Stimulated activated effector memory CD8-positive, alpha-beta T cell treated with anti-CD3 and anti-CD28 coated beads, Interleukin-12 subunit alpha, Interleukin-12 subunit beta, amount 100 ng/mL, for 72 hours (primary cell): ENCODE data around the gene RASA2.
"Not testable (repeated sequence)": the region's sequence is repeated elsewhere in the genome, so short reads cannot be mapped to it uniquely, and the experiment has no call there.

Source experiments
- ATAC-seq: fragments of 150-1000 bp; cut with Tn5 transposase; 2 replicates; pipeline ENCODE4 v1.10.0; 2021
- DNase-seq, 2 donors: peaks; one replicate each; pipeline ENCODE4 v3.0.0; 2021 to 2022; ENCODE audit warnings: low spot score in 2 of 2
- H3K27ac Mint-ChIP-seq: one replicate; pipeline ENCODE4 v1.8.0; 2022; ENCODE audit warnings: mild to moderate bottlenecking, mixed read lengths
- H3K36me3 Mint-ChIP-seq: one replicate; pipeline ENCODE4 v1.8.0; 2022; ENCODE audit warnings: mild to moderate bottlenecking, mixed read lengths
- H3K4me1 Mint-ChIP-seq: one replicate; pipeline ENCODE4 v1.8.0; 2022; ENCODE audit warnings: mixed read lengths
- H3K4me3 Mint-ChIP-seq: one replicate; pipeline ENCODE4 v1.8.0; 2022; ENCODE audit warnings: mild to moderate bottlenecking, mixed read lengths
- H3K9me3 Mint-ChIP-seq: one replicate; pipeline ENCODE4 v1.8.0; 2022; ENCODE audit warnings: mixed read lengths

RASA2 gene

GRCh38 chr3:141602706-141603105, 115.9 kb downstream of the RASA2 start:
- DNase-seq (no peak), ATAC-seq (no peak)
- Mint-ChIP-seq H3K9me3 (peaks cover 2% of the 10 kb centered on the region), H3K4me3 (no peak overlapping the region), H3K4me1 (peaks cover 10% of the 10 kb centered on the region), H3K36me3 (peaks cover 64% of the 10 kb centered on the region), H3K27ac (peak overlapping the region; percentile 37)

DNA sequence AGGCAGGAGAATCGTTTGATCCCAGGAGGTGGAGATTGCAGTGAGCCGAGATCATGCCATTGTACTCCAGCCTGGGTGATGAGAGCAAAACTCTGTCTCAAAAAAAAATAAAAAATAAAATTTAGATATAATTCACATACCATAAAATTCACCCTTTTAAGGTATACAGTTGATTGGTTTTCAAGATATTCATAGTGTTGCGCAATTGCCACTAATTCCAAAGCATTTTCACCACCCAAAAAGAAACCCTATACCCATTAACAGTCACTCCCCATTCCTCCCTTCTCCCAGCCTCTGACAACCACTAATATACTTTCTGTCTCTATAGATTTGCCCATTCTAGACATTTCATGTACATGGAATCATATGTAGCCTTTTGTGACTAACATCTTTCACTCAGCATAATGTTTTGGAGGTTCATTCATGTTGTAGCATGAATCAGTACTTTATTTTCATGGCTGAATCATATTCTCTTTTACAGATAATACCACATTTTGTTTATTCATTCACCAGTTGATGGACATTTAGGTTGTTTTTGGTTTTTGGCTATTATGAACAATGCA, 116.7 kb downstream of the RASA2 start:
- H3K9me3 Mint-ChIP-seq = peaks cover 2% of the 10 kb centered on the region
- H3K27ac Mint-ChIP-seq = no peak overlapping the region
- no peak overlapping the region for H3K4me3 Mint-ChIP-seq
- no peak for DNase-seq
- peak; percentile 82 for ATAC-seq
- peaks cover 10% of the 10 kb centered on the region for H3K4me1 Mint-ChIP-seq
- peaks cover 67% of the 10 kb centered on the region for H3K36me3 Mint-ChIP-seq

GRCh38 chr3:141605883-141606282, 119.1 kb downstream of the RASA2 start:
- no peak for DNase-seq
- Mint-ChIP-seq H3K4me3 (no peak overlapping the region), H3K27ac (peak overlapping the region; percentile 15), H3K36me3 (peaks cover 67% of the 10 kb centered on the region), H3K9me3 (no peaks in the 10 kb centered on the region), H3K4me1 (peaks cover 10% of the 10 kb centered on the region)
- no peak for ATAC-seq

DNA sequence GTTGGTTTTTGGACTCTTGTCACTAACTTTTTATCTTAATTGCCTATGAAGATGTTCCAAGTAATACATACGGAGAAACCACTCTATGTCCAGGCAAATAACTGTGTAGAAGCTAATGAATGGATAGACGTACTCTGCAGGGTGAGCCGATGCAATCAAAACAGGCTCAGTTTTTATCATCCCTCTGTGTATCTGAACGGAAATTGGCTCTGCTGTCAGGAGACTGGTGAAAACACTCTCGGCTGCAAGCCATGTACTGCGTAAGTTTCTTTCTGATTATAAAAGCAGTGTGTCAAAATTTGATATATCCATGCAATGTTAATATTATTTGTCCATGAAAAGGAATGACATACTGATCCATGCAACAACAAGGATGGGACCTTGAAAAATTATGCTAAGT, 121.6 kb downstream of the RASA2 start:
- Mint-ChIP-seq H3K4me3 (no peak overlapping the region), H3K9me3 (no peaks in the 10 kb centered on the region), H3K27ac (no peak overlapping the region), H3K4me1 (peaks cover 10% of the 10 kb centered on the region), H3K36me3 (peaks cover 87% of the 10 kb centered on the region)
- no peak for ATAC-seq
- DNase-seq = no peak

- peak overlapping the region; percentile 56 for H3K27ac Mint-ChIP-seq
These were observed 124.1 kb downstream of the RASA2 start for GRCh38 chr3:141610939-141611338.

GRCh38 chr3:141618103-141618910, 131.5 kb downstream of the RASA2 start:
- Mint-ChIP-seq H3K36me3 (peaks cover 50% of the 10 kb centered on the region), H3K4me3 (no peak overlapping the region), H3K4me1 (peaks cover 6% of the 10 kb centered on the region), H3K9me3 (no peaks in the 10 kb centered on the region), H3K27ac (peak overlapping the region; percentile 13)
- no peak for DNase-seq
- no peak for ATAC-seq

More at GRCh38 chr3:141610939-141611338, 124.1 kb downstream of the RASA2 start:
- H3K36me3 Mint-ChIP-seq = peaks cover 100% of the 10 kb centered on the region
- no peak for DNase-seq
- H3K4me1 Mint-ChIP-seq = peaks cover 2% of the 10 kb centered on the region
- no peak for ATAC-seq
- no peaks in the 10 kb centered on the region for H3K9me3 Mint-ChIP-seq
- H3K4me3 Mint-ChIP-seq = no peak overlapping the region

DNA sequence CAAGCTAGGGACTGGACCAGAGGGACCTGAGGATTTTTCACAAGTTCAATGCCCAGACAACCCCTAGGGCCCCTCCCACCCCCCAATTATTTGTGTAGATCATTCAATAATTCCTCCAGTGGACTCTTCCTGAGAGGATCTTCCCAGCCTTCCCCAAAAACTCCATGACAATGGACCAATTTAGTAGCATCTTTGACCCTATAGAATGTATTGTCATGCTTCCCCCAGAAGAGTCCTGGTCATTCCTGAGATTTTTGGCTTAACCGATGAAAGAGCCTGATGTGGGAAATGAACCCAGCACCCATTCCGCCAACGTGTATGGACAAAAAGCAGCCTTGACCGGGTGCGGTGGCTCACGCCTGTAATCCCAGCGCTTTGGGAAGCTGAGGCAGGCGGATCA, 132.1 kb downstream of the RASA2 start:
- DNase-seq (no peak), ATAC-seq (no peak)
- H3K36me3 Mint-ChIP-seq = peaks cover 44% of the 10 kb centered on the region
- no peaks in the 10 kb centered on the region for H3K9me3 Mint-ChIP-seq
- H3K27ac Mint-ChIP-seq = no peak overlapping the region
- H3K4me1 Mint-ChIP-seq = peaks cover 6% of the 10 kb centered on the region
- H3K4me3 Mint-ChIP-seq = no peak overlapping the region

DNA sequence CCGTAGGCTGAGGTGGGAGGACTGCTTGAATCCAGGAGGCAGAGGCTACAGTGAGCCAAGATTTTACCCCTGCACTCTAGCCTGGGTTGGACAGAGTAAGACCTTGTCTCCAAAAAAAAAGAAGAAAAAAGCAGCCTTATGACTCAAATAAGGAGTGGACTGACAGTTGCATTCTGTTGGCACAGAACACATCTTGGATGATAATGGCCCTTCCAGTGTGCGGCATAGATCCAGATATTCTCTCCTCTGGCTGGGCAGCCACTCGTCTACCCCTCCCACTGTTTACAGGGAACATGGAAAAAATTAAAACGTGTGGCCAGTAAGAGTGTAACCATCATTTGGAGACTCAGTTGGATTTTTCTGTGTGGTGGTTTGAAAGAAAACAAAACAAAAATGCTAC, 132.6 kb downstream of the RASA2 start:
- Mint-ChIP-seq H3K4me1 (peaks cover 6% of the 10 kb centered on the region), H3K36me3 (peaks cover 39% of the 10 kb centered on the region), H3K27ac (no peak overlapping the region)

GRCh38 chr3:141623691-141624090, 136.9 kb downstream of the RASA2 start:
- Mint-ChIP-seq H3K9me3 (no peaks in the 10 kb centered on the region), H3K4me3 (no peak overlapping the region)

More for the DNA sequence above, 132.6 kb downstream of the RASA2 start:
- ATAC-seq = no peak
- no peak for DNase-seq
- Mint-ChIP-seq H3K9me3 (no peaks in the 10 kb centered on the region), H3K4me3 (no peak overlapping the region)

DNA sequence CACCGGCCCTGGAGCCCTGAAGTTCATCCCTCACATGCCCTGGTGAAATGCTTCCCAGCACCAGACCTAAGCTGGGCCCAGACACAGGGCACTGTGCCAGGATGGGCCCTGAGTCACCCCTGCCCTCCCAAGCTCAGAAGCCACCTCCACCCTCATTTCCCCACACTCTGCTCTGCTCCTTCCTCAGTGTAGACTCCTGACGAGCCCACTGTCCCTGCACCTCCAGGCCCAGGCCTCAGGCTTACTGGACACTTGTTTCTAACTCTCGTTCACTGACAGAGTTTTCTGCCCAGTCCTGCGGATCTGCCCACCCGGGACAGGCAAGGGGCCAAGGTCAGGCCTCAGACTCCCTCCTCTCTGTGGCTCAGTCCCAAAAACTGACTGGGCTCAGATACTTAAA, 138.7 kb downstream of the RASA2 start:
- DNase-seq = no peak
- Mint-ChIP-seq H3K4me1 (no peaks in the 10 kb centered on the region), H3K9me3 (no peaks in the 10 kb centered on the region), H3K36me3 (no peaks in the 10 kb centered on the region), H3K27ac (no peak overlapping the region), H3K4me3 (no peak overlapping the region)
- peak; percentile 16 for ATAC-seq

More at GRCh38 chr3:141623691-141624090, 136.9 kb downstream of the RASA2 start:
- Mint-ChIP-seq H3K27ac (peak overlapping the region; percentile 50), H3K36me3 (no peaks in the 10 kb centered on the region), H3K4me1 (no peaks in the 10 kb centered on the region)
- peak in 1 of 2 donors; percentile 41 for DNase-seq
- no peak for ATAC-seq

DNA sequence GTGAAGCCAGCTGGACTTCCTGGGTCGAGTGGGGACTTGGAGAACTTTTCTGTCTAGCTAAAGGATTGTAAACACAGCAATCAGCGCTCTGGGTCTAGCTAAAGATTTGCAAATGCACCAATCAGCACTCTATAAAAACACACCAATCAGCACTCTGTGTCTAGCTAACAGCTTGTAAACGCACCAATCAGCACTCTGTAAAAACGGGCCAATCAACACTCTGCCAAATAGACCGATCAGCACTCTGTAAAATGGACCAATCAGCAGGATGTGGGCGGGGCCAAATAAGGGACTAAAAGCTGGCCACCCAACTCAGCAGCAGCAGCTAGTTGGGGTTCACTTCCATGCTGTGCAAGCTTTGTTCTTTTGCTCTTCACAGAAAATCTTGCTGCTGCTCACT, 141.5 kb downstream of the RASA2 start:
- not testable (repeated sequence) for ATAC-seq

GRCh38 chr3:141628868-141629441, 142.1 kb downstream of the RASA2 start:
- H3K4me1 Mint-ChIP-seq, H3K27ac Mint-ChIP-seq, H3K36me3 Mint-ChIP-seq, ATAC-seq, H3K4me3 Mint-ChIP-seq, H3K9me3 Mint-ChIP-seq, DNase-seq: not testable (repeated sequence)

More for the DNA sequence above, 141.5 kb downstream of the RASA2 start:
- not testable (repeated sequence) for DNase-seq, H3K4me3 Mint-ChIP-seq, H3K36me3 Mint-ChIP-seq, H3K9me3 Mint-ChIP-seq, H3K27ac Mint-ChIP-seq, H3K4me1 Mint-ChIP-seq

DNA sequence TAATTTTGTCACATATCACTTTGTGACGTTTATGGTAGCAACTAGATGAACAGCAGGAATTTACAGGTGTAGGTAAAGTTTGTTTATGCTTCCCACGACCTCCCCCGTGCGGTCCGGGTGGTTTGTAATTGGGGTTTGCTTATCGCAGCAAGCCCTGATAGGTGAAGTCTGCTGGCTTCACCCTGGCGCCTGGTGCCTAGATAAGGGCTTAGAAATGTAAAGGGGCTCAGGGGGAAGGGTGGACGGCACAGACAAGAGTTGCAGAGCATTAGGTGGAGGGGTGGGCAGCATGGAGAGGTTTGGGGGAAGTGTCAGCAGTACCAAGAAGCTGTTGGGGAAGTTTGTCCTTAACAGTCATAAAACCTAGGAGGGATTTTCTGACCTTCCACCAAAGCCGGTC, 143.1 kb downstream of the RASA2 start:
- no peaks in the 10 kb centered on the region for H3K36me3 Mint-ChIP-seq
- no peaks in the 10 kb centered on the region for H3K4me1 Mint-ChIP-seq
- no peak overlapping the region for H3K27ac Mint-ChIP-seq
- no peaks in the 10 kb centered on the region for H3K9me3 Mint-ChIP-seq
- DNase-seq (no peak), ATAC-seq (no peak)
- no peak overlapping the region for H3K4me3 Mint-ChIP-seq

GRCh38 chr3:141632779-141633374, 146.1 kb downstream of the RASA2 start:
- DNase-seq (no peak), ATAC-seq (no peak)
- H3K36me3 Mint-ChIP-seq = no peaks in the 10 kb centered on the region
- H3K9me3 Mint-ChIP-seq = no peaks in the 10 kb centered on the region
- H3K4me1 Mint-ChIP-seq = no peaks in the 10 kb centered on the region
- H3K27ac Mint-ChIP-seq = no peak overlapping the region
- H3K4me3 Mint-ChIP-seq = no peak overlapping the region

GRCh38 chr3:141642215-141642614, 155.4 kb downstream of the RASA2 start:
- Mint-ChIP-seq H3K27ac (no peak overlapping the region), H3K4me3 (no peak overlapping the region), H3K9me3 (no peaks in the 10 kb centered on the region), H3K36me3 (no peaks in the 10 kb centered on the region), H3K4me1 (peaks cover 7% of the 10 kb centered on the region)
- DNase-seq (no peak), ATAC-seq (no peak)
